ENCODE data around the gene ZNF205.

- TF ChIP-seq CTCF (IDR thresholded peaks at IDR 0.05; ENCODE audit: insufficient read depth, low read depth, low read length) (no peak), EZH2 (IDR thresholded peaks at IDR 0.05; ENCODE audit: insufficient read depth, low read length) (no peak)
Observed at GRCh38 chr16:3118204-3118790, 5.9 kb downstream of the ZNF205 start.
